GM12878 (cell line): ENCODE data around the gene ZXDA.

Experiments
- ATF2 ChIP-seq: IDR thresholded peaks from 2 replicates; pipeline ENCODE4 v1.6.1; 2012; ENCODE audit warnings: low read length, inconsistent platforms
- CBX5 ChIP-seq: sonication (generic); IDR thresholded peaks from 2 replicates; pipeline ENCODE4 v1.6.1; 2016; ENCODE audit warnings: low read depth, moderate library complexity, mild to moderate bottlenecking, inconsistent platforms
- CEBPB ChIP-seq, 2 experiments: fragments of 150-350 bp in 1 of 2; IDR thresholded peaks; 2 replicates each; pipeline ENCODE4 v1.6.1; 2012 to 2014; ENCODE audit warnings: low read depth in 2 of 2, low read length in 2 of 2, borderline replicate concordance in 1 of 2, inconsistent platforms in 1 of 2
- CTCF ChIP-seq, 3 experiments: IDR thresholded peaks in 2 of 3; conservative IDR thresholded peaks in 1 of 3; 2 replicates each; pipeline ENCODE4 v1.5.1; 2011; ENCODE audit warnings: low read depth in 3 of 3, low read length in 3 of 3, mild to moderate bottlenecking in 3 of 3, control low read depth in 2 of 3, moderate library complexity in 2 of 3, inconsistent platforms in 1 of 3, mixed read lengths in 1 of 3; ENCODE audit not compliant: control insufficient read depth in 2 of 3, insufficient read depth in 1 of 3; ENCODE audit errors: extremely low read depth in 1 of 3
- EZH2 ChIP-seq: IDR thresholded peaks from 2 replicates; pipeline ENCODE4 v1.6.1; 2012; ENCODE audit warnings: low read depth, mild to moderate bottlenecking, control low read depth, inconsistent platforms, low read length, borderline replicate concordance; ENCODE audit not compliant: control insufficient read depth
- IKZF1 ChIP-seq: fragments of 450-650 bp; conservative IDR thresholded peaks from 2 replicates; pipeline ENCODE4 v1.6.1; 2017; ENCODE audit warnings: antibody characterized with exemption, mild to moderate bottlenecking
- MTA3 ChIP-seq: IDR thresholded peaks from 2 replicates; pipeline ENCODE4 v1.6.1; 2012; ENCODE audit warnings: low read length, inconsistent platforms, borderline replicate concordance
- MYC ChIP-seq: IDR thresholded peaks from 2 replicates; pipeline ENCODE4 v1.6.1; 2011; ENCODE audit warnings: mild to moderate bottlenecking, low read length, moderate library complexity, inconsistent platforms; ENCODE audit not compliant: insufficient read depth, insufficient replicate concordance, insufficient read length, severe bottlenecking
- POLR2A ChIP-seq: IDR thresholded peaks from 2 replicates; pipeline ENCODE4 v1.6.1; 2011; ENCODE audit warnings: low read depth, mild to moderate bottlenecking, low read length
- TCF12 ChIP-seq: IDR thresholded peaks from 2 replicates; pipeline ENCODE4 v1.6.1; 2011; ENCODE audit warnings: low read depth, mild to moderate bottlenecking, low read length
- ZZZ3 ChIP-seq: IDR thresholded peaks from 2 replicates; pipeline ENCODE4 v1.6.1; 2011; ENCODE audit warnings: low read depth; ENCODE audit not compliant: control insufficient read depth, insufficient read length

- TF ChIP-seq MTA3, result no peak
- TF ChIP-seq EZH2, result no peak
- no peak for TF ChIP-seq ZZZ3
- TF ChIP-seq IKZF1, result no peak
- TF ChIP-seq CBX5, result no peak
- TF ChIP-seq CTCF (IDR thresholded peaks at IDR 0.05 in 2 of 3, conservative IDR thresholded peaks at IDR 0.05 in 1 of 3; ENCODE audit: control insufficient read depth in 2 of 3, extremely low read depth in 1 of 3, insufficient read depth in 1 of 3, low read depth in 3 of 3, low read length in 3 of 3), result no peak
- no peak for TF ChIP-seq CEBPB (IDR thresholded peaks at IDR 0.05; ENCODE audit: borderline replicate concordance in 1 of 2, low read depth in 2 of 2, low read length in 2 of 2)
- TF ChIP-seq POLR2A, result no peak
- TF ChIP-seq ATF2, result no peak
- TF ChIP-seq TCF12, result no peak
- TF ChIP-seq MYC, result no peak
Observed at GRCh38 chrX:57915680-57916079, 5.4 kb upstream of the ZXDA start.
